Ammon's horn (tissue), 1 donor: ENCODE data around the gene ACSM3.
A peak's percentile ranks its signal among the peaks of the same experiment; 100 is the strongest.

Source experiments
- DNase-seq: peaks from one replicate; pipeline ENCODE4 v3.0.0-alpha.2; 2016; ENCODE audit warnings: low spot score

Gene ACSM3

DNA sequence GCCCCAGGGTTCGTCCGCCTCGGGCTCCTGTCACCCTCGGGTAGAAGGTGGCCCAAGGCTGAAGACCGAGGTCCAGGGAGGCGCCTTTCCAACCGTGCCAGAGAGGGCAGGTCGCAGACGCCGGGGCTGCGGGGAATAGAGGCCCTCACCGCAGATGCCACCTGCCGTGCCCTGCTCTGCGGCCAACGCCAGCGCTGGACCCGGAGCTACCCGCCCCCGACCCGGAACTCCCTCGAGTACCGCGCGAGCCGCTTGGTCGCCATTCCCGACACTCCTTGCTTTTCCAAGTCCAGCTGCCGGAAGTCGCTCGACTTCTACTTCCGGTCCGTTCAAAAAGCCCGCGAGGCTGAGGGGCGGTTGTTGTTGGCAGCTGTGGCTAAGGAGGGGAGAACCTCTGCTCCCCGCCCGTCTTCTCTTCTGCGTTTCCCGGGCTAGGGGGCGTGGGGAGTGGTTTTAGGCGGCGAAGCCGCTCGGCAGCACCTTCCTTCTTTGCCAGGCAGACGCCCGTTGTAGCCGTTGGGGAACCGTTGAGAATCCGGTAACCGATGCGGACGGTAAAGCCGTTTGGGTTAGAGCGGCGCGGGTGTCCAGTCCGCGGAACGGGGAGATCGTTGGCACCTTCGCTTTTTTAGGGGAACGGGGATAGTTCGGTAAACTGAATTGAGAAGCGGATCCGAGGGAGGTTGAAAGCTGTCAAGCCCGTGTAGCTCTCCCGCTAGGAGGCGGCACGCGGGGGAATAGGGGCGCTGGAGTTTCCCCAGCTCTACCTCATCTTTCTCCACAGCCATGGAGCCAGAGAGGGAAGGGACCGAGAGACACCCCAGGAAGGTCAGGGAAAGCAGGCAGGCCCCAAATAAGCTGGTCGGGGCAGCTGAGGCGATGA is 42.6 kb downstream of the ACSM3 start, which contains the start of the genes ERI2 and REXO5:
Gene ERI2 (minus strand): TSS at position 305 of the 883 bp plus-strand sequence. CDS start 42 bp downstream, at position 263.
Gene REXO5 (plus strand): TSS at position 360 of the 883 bp plus-strand sequence. CDS start 427 bp downstream, at position 787.
- peak; percentile 91 for DNase-seq

DNA sequence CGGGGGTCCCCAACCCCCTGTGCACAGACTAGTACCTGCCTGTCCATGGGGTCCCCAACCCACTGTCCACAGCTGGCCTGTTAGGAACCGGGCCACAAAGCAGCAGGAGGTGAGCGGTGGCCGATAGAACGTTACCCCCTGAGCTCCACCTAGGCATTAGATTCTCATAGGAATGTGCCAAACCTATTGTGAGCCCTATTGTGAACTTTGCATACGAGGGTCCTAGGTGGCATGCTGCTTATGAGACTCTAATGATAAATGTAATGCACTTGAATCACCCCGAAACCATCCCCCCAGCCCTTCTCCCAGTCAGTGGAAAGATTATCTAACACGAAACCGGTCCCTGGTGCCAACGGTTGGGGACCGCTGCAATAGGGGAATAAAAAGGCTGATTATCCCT is 44.0 kb downstream of the ACSM3 start:
- DNase-seq: no peak

GRCh38 chr16:20811889-20812439 is 48.1 kb downstream of the ACSM3 start:
- DNase-seq: no peak

DNA sequence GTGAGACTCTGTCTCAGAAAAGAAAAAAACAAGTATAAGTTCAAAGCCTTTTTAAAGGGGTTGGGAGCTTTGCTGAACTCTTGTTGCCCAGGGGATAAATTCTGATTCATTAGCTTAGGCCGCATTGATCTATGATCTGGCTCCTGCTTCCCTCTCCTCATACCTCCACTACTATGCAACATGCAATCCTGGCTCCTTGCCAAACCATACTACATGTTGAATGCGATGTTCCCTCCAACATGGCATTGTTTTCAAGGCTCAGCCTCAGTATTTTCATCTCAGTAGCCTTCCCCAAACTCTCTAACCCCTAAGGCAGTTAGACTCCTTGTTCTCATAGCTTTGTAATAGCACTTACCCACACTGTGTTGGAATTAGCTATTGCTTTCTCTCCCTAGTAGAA is 48.7 kb downstream of the ACSM3 start:
- no peak for DNase-seq

DNA sequence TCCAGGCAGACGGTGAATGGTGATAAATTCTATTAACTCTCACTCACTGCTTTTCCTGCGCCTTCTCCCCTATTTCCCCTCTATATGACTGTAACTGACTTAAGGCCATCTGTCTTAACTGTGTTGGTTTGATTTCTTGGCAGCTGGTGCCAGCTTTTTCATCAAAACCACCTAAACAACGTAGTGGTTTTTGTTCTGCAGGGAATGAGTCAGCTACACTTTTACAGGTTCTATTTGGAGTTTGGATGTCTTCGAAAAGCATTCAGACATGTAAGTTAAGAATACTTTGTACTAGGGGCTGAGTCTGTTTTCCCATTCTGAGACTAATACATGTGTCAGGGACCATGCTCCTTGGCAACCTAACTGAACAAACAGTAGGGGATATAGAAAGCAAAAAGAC is 51.0 kb downstream of the ACSM3 start:
- DNase-seq: no peak

DNA sequence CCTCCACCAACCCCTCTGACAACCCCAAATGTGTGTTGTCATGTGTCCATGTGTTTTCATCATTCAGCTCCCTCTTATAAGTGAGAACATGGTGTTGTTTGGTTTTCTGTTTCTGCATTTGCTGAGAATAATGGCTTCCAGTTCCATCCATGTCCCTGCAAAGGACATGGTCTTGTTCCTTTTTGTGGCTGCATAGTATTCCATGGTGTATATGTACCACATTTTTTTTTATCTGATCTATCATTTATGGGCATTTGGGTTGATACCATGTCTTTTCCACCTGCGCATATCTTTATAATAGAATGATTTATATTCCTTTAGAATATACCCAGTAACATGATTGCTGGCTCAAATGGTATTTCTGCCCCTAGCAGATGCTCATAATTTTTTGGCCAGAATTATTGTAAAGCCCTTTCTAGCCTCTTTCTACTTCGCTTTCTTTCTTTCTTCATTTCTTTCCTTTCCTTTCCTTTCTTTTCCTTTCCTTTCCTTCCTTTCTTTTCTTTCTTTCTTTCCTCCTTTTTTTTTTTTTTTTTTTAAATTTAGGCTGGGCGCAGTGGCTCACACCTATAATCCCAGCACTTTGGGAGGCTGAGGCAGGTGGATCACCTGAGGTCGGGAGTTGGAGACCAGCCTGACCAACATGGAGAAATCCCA is 55.2 kb downstream of the ACSM3 start:
- no peak for DNase-seq

DNA sequence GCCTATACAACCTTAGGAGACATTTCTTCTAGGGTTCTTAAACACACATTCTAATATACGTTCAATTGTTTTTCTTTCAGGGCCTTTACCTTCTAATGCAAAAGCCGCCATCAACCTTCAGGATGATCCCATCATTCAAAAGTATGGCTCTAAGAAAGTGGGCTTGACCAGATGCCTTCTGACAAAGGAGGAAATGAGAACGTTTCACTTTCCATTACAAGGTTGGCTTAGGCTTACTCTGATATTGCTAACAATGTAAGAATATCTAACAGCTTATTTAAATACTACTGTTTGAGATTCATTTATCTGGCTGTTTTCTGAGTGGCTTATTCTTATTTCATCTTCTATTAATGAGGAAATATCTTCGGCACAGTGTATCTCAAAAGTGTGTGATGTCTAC is 57.9 kb downstream of the ACSM3 start:
- no peak for DNase-seq

- DNase-seq: no peak
These were observed 58.9 kb downstream of the ACSM3 start for GRCh38 chr16:20822521-20823325.

DNA sequence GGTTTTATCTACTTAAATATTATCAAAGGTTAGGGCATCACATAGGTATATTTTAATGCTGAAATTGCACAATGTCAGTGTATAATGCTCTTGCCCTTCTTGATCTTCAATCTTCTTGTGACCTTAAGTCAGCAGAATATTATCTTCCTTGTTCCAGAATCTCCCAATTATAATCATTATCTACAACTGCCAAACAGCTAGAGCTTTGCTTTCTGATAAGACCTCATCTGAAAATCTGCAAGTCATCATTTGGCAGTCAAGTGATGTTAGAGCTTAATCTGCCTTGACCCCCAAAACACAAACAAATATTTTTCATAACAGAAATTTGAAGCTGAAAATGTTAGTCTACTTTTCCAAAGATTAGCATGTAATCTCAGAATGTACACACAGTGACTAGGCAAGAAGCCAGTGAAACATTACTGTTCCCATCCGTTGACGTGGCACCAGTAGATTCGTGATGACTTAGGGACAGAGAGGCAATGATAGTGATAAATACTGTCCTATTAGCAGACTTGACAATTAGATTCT is 62.3 kb downstream of the ACSM3 start:
- no peak for DNase-seq

DNA sequence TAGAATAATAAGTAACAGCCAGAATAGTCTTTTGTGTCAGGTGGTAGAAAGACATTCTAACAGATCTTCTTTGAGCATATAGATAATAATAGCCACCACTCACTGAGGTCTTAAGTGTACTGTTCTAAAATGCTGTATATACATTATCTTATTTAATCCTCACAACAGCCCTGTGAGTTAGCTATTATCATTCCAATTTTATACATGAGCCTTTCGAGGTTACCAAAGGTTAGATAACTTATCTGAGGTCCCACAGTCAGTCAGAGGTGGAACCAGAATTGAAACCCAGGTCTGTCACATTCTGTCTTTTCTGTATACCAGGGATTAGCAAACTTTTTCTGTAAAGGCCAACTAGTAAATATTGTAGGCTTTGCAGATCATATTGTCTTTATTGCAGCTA is 65.7 kb downstream of the ACSM3 start:
- DNase-seq: no peak

- no peak for DNase-seq
These were observed 66.6 kb downstream of the ACSM3 start for GRCh38 chr16:20830372-20830771.

DNA sequence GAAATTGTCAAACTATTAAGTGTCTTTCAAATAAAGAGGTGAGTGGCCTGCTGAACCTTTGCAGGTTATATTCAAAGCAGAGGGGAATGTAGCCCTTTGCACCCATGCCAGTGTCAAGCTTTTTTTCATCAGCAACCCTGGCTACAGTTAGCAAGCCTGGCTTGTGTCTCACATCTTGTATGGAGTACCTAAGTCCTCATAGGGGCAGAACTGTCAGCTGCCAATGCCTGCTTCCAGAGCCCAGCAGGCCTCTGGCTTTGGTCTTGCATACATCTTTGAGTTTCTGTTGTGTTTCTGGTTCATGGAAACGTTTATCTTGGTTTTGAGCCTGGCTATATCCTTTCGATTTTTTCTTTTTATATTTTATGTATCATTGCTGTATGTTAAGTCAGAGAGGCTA is 69.3 kb downstream of the ACSM3 start:
- no peak for DNase-seq

DNA sequence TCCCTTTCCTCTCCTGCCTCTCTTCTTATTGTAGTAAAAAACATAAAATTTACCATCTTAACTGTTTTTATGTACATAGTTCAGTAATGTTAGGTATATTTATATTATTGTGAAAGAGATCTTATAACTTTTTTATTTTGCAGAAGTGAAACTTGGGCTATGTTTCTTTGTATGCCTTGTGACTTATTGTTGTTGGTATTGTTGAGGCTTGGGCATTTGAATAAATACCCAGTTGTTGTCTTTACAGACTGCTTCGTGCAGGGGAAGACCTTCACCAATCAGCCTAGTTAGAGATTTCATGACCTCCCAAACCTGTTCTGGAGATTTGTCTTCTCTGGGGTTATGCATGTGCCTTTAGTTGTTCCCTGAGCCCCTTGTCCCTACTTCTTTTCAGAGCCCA is 74.4 kb downstream of the ACSM3 start:
- no peak for DNase-seq

- no peak for DNase-seq
These were observed 75.7 kb downstream of the ACSM3 start for GRCh38 chr16:20839504-20839903.

- no peak for DNase-seq
These were observed 80.2 kb downstream of the ACSM3 start for GRCh38 chr16:20844054-20844453.

DNA sequence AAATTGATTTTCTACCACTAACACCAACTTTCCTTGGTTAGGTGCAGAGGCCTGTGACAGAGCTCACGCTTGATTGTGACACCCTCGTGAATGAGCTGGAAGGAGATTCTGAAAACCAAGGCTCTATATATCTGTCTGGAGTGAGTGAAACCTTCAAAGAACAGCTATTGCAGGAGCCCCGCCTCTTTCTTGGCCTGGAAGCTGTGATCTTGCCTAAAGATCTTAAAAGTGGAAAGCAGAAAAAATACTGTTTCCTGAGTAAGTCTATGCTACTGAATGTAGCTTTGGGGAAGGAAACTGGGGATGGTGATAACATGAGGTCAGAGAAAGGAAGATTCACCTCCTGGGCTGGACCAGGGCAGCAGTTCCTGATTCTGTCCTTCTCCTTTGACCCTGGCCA is 80.8 kb downstream of the ACSM3 start:
- no peak for DNase-seq

- DNase-seq: no peak
These were observed 82.2 kb downstream of the ACSM3 start for GRCh38 chr16:20846030-20846429.

DNA sequence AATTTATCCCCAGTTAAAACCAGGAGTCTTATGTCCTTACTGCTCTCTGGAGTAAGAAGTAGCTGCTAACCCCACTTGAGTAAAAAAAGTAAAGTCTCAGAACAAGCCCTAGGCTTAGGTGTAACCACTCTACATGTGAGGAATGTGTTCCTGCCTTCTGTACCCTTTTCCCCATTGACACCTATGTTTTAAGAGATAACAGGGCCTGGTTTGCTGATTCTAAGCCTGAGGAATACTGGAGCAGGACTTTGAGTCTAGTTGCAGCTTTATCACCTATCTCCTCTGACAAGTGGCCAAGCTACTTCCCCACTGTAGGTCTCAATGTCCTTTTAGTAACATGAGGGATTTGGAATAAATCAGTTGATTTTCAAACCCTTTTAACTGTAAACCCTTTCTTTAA is 82.7 kb downstream of the ACSM3 start:
- no peak for DNase-seq
